Lung microvascular endothelial cell (primary cell): ENCODE results near the gene IL18BP. TPM values are rescaled to one million over a fixed set of nuclear protein-coding genes. Genes with fewer than 3 reads are reported as not detected.

Source experiments
- DNase-seq, 2 donors: peaks; one replicate each; pipeline versions ENCODE4 v3.0.0 to v3.0.0-alpha.2; 2010; ENCODE audit warnings: low read depth in 2 of 2
- total RNA-seq: library from RNA; depleted of rRNA; stranded (reverse); fragments of >200 nt; gene quantifications from 2 replicates; pipeline ENCODE4 v1.2.1, GENCODE V29; 2014

IL18BP gene
- 1.1 and 2.0 TPM in 2 replicates for total RNA-seq

GRCh38 chr11:71998649-71999310, at the start of gene IL18BP:
IL18BP (plus strand) TSS chr11:71998909; CDS start chr11:71999985, 1,076 bp downstream.
- DNase-seq, result peak; percentile 47 to 70

- DNase-seq, result no peak
These were observed 49.7 kb upstream of the IL18BP start for GRCh38 chr11:71949034-71949433.

- no peak for DNase-seq
These were observed 46.9 kb upstream of the IL18BP start for GRCh38 chr11:71951741-71952310.

GRCh38 chr11:71955898-71956456, 42.7 kb upstream of the IL18BP start:
- DNase-seq, result no peak

GRCh38 chr11:71962428-71963038, 36.2 kb upstream of the IL18BP start:
- DNase-seq, result peak; percentile 31 to 54

GRCh38 chr11:71963468-71963867, 35.2 kb upstream of the IL18BP start:
- no peak for DNase-seq

GRCh38 chr11:71964641-71965040, 34.1 kb upstream of the IL18BP start:
- DNase-seq, result no peak

GRCh38 chr11:71971680-71972079, 27.0 kb upstream of the IL18BP start:
- DNase-seq, result no peak

- DNase-seq, result no peak
These were observed 22.2 kb upstream of the IL18BP start for GRCh38 chr11:71976551-71976950.

- DNase-seq, result no peak
These were observed 21.6 kb upstream of the IL18BP start for GRCh38 chr11:71977090-71977489.

GRCh38 chr11:71977743-71978418, 20.8 kb upstream of the IL18BP start:
- DNase-seq, result peak; percentile 62 to 74

- no peak for DNase-seq
These were observed 19.6 kb upstream of the IL18BP start for GRCh38 chr11:71979094-71979493.

- no peak for DNase-seq
These were observed 19.1 kb upstream of the IL18BP start for GRCh38 chr11:71979602-71980001.

GRCh38 chr11:71986131-71986530, 12.6 kb upstream of the IL18BP start:
- DNase-seq, result no peak

- DNase-seq, result no peak
These were observed 11.2 kb upstream of the IL18BP start for GRCh38 chr11:71987521-71987920.

GRCh38 chr11:71988050-71988449, 10.7 kb upstream of the IL18BP start:
- peak in 1 of 2 donors; percentile 32 for DNase-seq

- DNase-seq, result no peak
These were observed 8.0 kb upstream of the IL18BP start for GRCh38 chr11:71990701-71991100.

- DNase-seq, result no peak
These were observed 7.2 kb upstream of the IL18BP start for GRCh38 chr11:71991494-71991893.

GRCh38 chr11:71992136-71992730, 6.5 kb upstream of the IL18BP start:
- DNase-seq, result no peak

GRCh38 chr11:71994786-71995185, 3.9 kb upstream of the IL18BP start:
- DNase-seq, result no peak

GRCh38 chr11:71995726-71996291, 2.9 kb upstream of the IL18BP start:
- DNase-seq, result no peak
